GM11168 (cell line): ENCODE data around the gene PHF12.

ENCODE experiments used
- in situ Hi-C: fragments of 300-500 bp; cut with MboI; formaldehyde crosslinking; loops from one replicate; pipeline ENCODE4 v1.12.0; 2022; ENCODE audit warnings: low sequenced_read_pairs; ENCODE audit not compliant: unreplicated experiment

PHF12 gene

DNA sequence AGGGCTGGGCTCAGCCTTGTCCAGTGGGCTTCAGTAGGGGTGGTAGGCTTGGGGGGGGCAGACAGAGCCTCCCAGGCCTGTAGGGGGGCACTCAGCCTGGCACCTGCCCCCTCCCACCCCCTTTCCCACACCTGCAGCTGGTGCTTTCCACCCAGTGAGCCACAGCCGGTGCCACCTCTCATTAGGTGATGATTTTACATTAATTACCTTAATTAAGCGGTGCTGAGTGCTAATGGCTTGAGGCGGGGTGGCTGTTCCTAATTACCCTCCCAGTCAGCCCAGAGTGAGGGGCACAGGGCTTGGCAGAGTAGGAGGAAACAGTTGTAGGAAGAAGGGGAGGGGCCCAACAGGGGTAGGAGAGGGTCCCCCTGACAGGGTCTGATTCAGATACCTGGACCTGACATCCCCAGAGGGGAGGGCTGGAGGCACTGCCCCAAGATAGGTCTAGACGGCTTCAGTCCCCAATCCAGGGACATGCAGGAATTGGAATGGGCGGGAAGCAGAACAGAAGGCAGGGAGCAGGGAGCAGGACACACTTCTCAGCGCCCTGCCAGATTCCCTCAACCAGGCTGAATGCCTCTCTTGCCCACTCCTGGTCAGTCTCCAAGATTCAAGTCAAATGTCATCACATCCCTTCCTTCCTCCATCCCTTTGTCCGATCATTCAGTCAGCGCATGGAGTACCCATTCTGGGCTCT lies 26.5 kb upstream of the PHF12 start:
- in situ Hi-C loops, result no loop called here

DNA sequence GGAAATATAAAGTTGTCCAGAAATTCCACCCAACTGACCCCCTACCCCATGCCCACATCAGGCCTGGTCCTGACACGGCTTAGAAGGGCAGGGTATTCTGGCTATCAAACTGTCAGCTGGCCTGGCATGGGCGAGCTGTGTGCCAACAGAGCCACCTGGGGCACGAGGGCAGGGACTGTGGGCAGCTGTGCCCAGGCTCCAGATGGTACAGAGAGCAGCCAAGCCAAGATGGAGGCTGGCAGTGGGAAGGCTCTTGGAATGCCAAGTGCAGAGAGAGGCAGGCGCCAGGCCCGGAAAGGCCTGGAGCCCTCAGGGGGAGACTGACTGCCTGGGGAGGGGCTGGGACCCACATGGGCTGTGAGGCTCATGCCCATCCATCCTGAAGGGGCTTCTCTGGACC lies 24.3 kb upstream of the PHF12 start:
- in situ Hi-C loops, result no loop called here

DNA sequence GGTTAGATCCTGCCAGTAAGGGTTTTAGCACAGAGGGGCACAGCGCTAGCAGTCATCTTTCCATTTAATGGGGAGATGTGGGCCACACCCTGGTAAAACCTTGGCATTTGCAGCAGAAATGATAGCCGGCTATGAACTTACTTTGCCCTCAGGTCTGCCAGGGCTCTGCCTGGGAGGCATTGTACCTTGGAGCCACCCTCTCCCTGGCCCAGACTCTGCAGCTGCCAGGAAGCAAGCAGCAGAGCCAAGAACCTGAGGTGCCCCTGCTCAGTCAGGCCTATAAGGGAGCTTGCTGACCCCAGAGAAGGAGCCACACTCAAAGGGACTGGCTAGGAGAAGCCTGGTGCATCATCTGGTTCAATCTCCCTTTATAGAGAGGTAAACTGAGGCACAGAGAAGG lies 23.7 kb upstream of the PHF12 start:
- in situ Hi-C loops, result no loop called here

DNA sequence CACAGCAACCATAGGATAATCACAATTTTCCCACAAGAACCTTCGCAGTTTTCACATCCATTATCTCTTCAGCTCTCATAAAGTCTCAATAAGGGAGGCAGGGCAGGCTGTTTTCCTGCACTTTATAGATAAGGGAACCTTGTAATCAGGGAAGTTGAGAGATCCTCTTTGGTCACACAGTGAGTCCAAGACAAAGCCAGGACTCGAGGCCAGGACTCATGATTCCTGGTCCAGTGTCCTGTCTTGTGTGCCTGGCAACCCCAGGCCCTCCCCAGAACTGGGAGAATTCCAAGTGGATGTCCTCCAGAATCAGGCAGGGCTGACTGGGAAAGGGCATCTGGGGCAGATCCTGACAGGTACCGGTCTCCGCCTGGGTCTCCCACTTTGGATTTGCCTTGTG lies 23.1 kb upstream of the PHF12 start:
- in situ Hi-C loops, result no loop called here

DNA sequence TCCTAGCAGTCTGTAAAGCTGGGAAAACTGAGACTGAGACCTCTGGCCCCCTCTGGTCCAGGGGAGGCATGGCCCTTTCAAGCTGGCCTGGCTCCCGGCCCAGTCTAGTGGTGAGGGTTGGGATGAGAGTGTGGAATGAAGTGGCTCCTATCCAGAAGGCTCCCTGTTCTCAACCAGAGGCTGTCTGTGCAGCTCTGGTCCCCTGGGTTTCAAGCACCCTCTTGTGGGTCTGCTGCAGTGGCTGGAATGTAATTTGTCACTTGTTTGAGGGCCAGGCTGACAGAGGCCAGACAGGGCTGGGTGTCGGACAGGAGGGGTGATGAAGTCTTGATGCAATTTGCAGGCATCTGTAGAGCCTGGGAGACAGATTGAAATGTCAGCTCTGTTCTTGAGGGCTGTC lies 22.1 kb upstream of the PHF12 start:
- in situ Hi-C loops, result no loop called here

DNA sequence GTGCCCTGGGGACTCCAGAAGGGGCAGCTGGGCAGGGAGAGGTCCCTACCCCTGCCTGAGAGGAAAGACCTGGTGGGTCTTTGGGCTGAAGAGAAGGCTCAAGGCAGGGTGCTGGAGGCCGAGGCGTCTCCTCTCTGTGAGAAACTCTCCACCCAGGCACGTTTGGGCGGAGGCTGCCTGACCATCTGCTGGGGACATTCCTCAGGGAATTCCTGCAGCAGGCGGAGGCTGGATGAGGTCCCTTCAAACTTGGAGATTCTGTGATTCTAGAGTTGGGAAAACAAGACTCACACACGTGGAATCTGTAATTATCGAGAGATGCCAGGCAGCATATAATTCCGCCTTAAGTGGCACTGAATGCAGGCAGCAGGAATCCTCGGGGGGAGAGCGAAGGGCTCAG lies 21.1 kb upstream of the PHF12 start:
- in situ Hi-C loops, result no loop called here

DNA sequence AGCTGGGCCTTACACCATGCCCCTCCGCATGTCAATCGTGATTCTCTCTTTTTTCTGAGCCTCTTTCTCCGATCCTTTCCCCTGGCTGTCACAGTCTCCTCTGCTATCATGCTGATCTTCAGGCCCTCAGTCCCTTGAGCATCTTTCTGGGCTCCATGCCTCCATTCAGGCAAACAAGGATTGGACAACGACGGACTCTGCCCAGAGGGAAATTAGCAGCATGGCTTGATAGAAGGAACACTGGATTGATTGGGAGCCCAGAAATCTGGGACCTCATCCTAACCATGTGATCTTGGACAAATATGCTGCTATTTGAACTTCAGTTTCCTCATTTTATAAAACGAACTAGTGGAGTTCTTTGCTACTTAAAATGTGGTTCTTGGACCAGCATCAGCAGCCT lies 19.6 kb upstream of the PHF12 start:
- in situ Hi-C loops, result no loop called here

DNA sequence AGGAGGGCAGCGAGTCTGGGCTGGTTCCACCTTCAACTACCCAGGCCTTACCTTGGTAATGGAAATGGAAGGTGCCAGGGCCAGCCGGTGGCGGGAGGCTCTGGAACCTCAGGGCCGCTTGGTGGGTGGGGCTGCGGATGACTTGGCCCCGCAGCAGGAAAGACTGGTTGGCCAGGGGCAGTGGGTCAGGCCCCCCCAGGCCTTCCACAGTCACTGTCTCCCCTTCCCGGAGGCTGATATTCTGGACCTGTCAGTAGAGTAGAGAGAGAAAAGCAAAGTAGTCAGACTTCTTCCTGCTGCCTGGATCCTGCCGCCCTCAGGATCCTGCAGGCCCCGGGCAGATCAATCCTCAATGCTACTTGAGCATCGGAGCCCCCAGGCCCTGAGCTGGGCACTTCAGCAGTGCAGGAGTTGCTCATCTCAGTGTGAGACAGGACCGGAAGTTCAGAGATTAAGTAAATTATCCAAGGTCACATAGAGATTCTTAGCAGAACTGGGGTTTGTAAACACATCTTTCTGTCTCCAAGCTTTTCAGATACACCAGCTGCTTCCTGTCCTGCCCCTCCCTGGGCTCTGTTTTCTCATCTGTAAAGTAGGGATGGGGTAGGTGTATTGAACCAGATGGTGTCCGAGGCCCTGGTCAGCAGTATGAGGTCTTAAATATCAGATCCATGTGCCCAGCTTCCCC lies 18.5 kb upstream of the PHF12 start:
- in situ Hi-C loops, result loop anchor here (5.0 kb wide), 1 partner anchor 137 kb away; no protein-coding TSS in a partner anchor

DNA sequence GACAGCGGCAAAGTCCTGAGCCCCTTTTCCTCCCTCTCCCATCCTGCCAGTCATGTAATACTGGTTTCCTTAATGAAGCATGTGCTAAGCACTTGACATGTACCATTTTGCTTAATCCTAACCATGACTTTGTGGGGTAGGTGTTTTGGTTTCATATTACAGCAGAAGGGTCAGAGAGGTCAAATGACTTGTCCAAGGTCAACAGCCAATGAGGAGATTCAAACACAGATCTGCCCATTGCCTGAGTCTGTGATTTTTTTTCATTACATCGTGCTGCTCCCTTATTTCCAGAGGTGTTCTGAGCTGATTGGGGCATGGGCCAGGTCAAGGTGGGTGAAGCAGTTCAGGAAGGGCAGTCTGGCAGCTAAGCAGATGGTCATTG lies 17.6 kb upstream of the PHF12 start:
- in situ Hi-C loops, result loop anchor here (5.0 kb wide), 1 partner anchor 138 kb away; no protein-coding TSS in a partner anchor

DNA sequence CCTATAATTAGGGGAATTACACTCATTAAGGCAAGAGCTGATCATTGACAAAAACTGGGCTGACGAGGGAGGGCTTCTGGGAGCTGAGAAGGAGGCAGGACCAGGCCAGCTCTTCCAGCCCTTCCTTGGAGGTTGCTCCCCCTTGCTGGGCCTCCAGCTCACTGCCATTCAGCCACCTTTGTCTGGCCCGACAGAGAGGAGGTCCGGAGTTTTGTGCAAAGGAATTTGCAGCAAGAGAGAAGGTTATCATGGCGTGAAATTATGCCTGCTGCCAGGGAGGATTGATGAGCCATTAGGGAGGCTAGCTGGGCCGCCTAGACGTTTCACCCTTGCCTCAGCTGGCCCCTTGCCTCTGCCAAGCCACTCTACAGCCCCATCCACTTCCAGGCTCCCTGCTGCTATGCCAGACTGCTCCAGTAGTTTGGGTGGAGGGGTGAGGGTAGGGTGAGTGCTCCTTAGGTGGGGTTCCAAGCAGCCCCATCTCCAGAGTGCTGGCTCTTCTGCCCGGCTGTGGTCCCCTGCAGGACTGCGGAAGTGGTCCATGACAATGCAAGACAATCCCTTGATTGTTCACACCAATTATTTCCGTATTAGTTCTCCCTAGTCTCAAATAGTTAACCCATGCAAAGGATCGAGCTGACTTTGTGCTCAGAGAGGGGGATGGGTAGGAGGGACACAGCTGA lies 17.1 kb upstream of the PHF12 start:
- in situ Hi-C loops, result loop anchor here (5.0 kb wide), 1 partner anchor 139 kb away; no protein-coding TSS in a partner anchor

DNA sequence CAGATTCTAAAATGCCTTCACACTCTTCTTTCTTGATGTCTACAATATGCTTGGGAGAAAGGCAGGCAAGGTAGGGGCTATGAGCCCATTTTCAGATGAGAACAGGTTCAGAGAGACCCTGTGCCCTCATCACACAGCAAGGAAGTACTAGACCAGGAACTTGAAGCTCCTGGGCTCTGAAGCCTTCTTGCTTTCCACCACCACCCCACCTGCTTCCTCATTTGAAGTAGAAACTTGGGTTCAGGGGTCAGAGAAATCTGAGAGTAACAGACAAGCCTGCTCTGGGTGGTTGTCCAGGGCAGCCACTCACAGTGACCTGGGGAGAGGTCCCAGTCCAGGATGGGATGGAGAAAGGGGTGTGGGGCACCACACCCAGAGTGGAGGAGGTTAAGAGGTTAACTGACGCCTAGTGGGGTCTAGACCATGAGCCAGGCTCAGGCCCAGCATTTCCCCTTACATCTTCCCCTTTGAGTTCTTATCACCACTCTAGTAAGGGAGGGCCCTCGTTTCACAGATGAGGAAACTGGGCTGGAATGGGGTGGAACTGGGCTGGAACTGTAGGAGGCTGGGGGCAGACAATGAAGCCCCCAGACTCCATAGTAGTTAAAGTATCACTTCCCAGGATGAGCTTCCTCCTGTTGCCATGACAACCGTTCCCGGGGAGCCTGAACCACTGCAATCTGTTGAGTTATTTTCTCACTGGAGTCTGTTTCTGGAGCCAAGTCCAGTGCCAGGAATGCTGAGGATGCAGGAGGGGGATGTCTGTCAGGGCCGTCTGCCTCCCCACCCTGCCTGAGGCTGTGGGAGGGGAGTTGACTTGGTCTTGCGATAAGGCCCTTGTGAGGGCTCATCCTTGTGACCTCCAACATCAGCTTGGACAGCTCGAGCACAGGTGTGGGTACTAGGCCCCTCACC lies 16.2 kb upstream of the PHF12 start:
- in situ Hi-C loops, result loop anchor here (5.0 kb wide), 1 partner anchor 140 kb away; no protein-coding TSS in a partner anchor

DNA sequence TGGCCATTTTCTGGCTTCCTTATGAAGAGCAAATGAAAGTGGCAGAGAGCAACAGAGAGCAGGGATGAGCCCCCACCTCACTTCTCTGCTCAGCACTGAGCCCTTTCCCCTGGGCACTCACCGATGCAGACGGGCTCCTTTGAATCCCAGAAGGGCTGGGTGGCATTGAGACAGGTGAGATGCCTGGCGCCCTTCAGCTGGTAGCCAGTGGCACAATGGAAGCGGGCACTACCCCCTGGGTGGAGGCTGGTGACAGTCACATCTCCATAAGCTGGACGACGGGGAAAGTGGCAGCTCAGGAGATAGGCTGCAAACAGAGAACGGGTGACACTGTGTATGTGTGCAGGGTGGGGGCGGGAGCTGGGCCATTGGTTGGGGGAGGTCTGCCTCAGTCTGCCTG lies 12.5 kb upstream of the PHF12 start:
- in situ Hi-C loops, result no loop called here

DNA sequence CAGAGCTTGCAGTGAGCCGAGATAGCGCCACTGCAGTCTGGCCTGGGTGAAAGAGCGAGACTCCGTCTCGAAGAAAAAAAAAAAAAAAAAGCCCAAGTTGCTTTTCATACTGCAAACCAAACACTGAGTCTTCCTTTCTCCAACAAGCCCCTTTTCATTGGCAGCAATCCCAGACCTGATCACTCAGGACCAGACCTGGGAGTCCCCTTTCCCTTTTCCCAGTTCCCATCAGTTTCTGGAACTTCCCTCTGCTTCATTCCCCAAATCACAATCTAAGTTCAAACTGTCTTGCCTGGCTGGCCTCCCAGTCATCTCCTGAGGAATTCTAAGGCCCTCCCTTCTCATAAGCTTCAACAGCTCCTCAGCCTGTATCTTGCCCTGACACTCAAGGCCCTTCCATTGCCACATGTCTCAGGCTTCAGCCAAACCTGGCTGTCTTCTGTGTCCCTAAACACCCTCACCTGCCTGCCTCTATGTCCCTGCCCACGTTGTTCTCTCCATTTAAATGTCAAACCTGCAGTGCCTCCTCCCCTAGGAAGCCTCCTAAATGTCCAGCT lies 11.8 kb upstream of the PHF12 start:
- in situ Hi-C loops, result no loop called here

DNA sequence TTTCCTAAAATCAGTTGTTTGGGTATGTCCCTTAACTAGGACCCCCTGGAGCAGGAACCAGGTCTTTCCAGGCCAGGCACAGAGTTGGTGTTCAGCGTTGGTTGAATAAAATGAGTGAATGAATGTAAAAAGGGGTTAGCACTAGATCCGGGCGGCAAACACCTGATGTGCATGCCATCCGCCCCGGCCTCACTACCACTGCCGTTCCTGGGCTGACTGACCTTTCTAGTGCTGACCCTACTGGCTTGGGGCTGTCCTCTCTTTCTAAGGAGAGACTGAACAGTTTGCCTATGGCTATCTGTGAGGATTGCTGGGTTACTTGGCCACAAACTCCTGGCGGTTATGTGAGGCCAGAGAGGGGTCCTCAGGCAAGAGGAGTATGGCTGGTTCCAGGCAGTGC lies 10.1 kb upstream of the PHF12 start:
- in situ Hi-C loops, result no loop called here

DNA sequence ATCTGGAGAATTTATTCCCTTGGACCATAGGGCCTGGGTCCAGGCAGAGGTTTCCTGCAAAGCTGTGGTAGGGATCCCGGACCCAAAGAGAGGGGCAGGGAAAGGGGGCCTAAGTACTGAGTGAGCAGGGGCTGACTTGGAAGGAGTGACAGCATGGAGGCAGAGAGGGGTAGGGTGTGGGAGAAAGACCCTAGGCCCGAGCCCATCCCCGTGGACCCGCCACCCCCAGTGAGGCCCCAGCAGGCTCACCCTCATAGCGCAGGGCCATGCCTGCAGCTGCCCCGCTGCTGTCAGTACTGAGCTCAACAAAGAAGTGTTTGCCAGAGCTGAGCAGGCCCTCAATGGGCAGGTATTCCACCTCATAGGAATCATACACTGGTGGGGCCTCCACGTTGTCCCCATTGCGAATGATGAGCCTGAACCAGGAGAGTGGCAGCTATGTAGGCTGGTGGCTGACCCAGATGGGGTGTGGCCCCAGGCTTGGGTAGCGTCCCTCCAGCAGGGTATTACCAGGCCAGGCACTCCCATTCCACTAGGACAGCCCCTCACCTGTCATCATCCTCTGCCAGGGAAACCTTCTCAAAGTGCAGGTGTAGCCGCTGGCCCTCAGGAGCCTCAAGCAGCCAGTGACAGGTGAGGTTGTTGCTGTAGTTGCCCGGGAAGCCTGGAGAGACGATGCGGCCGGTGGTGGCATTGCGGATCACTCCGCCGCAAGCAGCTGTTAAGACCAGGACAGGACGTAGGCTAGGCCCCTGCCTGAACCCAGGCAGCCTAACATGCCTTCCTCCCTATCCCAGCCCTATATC lies 9.1 kb upstream of the PHF12 start:
- in situ Hi-C loops, result no loop called here

DNA sequence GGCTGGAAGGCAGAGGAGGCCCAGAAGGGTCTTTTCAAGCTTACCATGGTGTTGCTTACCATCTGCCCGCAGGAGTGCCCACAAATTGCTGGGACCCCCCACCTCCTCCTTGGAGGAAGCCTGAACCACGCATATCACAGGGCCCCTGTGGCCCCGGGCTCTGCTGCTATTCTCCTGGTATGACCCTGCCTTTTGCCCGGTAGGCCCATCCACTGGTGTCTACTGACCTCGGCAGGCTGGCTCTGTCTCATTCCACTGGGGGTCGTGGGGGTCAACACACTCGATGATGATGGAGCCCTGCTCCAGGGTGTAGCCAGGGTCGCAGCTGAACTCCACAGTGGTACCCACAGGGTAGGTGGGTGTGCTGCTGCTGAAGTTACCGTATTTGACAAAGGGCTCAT lies 8.2 kb upstream of the PHF12 start:
- in situ Hi-C loops, result no loop called here

DNA sequence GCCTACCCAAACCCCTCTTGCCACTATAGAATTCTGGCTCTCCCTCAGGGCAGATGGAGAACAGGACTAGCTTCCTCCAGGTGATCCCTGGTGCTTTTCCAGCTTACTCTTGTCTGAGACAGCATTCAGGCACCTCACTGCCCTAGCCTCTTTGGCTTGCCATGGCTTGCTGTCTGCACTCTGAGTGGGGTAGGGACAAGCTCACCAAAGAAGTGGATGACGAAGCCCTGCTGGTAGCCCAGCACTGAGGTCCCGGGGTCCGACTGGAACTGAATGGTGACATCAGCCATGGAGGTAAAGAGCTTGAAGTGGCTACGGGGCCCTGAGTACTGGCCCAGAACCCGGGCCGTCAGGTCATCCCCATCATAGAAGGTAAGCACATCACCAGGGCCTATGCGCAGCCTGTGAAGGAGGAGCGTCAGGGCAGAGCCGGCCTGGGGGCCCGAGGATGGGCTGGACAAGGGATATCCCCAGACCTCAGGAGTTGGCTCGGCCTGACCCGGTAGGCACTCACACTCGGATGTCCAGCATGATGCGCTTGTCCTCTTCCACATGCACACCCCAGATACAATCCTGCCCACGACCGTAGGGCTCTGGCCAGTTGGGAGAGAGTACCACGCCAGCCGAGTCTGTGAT lies 7.6 kb upstream of the PHF12 start:
- in situ Hi-C loops, result no loop called here

DNA sequence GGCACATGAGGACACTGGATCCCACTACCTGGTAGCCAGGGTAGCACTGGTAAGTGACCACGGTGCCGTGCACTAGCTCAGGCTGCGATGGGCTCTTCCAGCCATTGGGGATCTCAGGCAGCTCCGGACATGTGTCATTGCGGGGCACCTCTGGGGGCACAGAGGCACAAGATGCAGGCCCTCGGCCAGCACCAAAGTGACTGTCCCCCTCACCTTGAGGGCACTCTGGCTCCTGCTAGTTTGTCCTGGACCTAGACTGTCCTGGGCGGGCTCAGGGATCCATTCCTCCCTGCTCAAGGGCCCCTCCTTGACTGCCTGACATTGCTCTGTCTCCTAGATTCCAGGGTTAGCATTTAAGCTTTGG lies 6.7 kb upstream of the PHF12 start:
- in situ Hi-C loops, result no loop called here
